ENCODE results near the gene CRMP1. TPM values are rescaled to one million over a fixed set of nuclear protein-coding genes. Genes with fewer than 3 reads are reported as not detected.
A peak's percentile ranks its signal among the peaks of the same experiment; 100 is the strongest.

CRMP1 gene
- total RNA-seq, 4 donors from 2014 or later, result 0.21 to 0.59 (median 0.30) TPM; not detected in 1

DNA sequence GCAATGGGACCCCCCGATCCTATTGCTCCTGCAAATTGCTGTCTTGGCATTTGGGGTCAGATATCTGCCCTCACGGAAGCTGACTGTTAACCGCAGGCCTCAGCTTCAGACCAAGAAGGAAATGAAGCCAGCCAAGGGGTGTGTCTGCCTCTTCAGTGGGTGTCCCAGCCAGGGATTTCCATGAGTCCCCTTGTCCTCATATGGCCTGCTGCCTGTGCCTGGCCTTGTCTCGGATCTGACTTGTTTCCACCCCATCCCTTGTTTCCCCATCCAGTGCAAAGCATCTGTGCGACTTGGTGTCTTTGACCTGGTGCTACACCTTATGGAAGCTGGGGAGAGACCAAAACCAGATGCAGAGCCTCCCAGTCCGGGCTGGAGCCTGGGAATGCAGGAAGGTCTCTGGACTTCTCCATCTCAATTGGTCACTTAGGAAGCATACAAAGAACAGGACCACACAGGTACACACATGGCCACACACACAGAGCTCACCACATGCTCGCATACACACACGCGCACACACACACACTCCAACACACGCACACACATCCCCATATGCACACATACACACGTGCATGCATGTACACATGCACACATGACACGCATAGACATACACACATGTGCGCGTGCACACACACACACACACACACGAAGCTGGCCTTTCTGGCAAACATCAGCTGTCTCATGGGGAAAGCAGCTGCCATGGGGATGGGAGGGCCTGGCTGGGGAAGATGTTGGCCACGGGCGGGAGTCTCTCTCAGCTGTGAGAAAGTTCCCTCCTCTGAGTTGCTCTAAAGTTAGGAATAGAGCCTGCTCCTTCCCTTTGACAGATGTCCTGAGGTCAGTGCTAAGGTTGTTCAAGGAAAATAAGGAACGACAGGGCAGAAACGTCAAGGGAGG, 65.5 kb downstream of the CRMP1 start:
- 60 to 66% methylated on average over 19 of the region's 19 CpGs for WGBS, 2 donors
- H3K4me1 ChIP-seq, result peaks cover 0 to 16% (median 0%) of the 10 kb centered on the region in 4 donors

DNA sequence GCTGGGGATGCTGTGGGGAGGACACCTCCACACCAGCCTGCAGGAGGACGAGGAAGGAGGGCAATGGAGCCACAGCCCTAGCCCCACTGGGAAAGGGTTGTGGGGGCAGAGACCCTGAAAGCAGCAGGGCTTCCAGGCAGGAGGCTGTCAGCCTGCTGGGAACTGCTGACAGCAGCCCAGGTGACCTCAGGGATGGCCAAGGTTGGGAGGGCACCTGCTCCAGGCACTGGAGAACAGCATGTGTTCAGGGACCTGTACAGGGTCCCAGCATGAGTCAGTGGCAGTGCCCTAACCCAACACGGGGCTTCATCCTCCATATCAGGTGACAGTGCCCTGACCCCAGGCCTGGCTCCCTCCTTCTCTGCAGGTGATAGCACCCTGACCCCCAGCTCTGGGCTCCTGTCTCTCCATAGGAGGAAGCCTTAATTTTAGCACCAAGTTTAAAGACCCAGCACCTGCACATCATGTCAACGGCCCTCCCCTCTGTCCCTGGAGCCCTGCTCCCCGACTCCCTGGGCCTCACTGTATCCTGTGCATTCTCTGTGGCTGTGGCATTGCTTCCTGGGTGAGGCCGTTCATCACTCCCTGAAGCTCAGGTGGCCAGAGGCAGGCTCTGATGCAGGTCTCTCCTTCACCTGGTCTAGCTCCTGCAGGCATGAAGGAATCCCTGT, 66.3 kb downstream of the CRMP1 start:
- TF ChIP-seq, protein P1, sequence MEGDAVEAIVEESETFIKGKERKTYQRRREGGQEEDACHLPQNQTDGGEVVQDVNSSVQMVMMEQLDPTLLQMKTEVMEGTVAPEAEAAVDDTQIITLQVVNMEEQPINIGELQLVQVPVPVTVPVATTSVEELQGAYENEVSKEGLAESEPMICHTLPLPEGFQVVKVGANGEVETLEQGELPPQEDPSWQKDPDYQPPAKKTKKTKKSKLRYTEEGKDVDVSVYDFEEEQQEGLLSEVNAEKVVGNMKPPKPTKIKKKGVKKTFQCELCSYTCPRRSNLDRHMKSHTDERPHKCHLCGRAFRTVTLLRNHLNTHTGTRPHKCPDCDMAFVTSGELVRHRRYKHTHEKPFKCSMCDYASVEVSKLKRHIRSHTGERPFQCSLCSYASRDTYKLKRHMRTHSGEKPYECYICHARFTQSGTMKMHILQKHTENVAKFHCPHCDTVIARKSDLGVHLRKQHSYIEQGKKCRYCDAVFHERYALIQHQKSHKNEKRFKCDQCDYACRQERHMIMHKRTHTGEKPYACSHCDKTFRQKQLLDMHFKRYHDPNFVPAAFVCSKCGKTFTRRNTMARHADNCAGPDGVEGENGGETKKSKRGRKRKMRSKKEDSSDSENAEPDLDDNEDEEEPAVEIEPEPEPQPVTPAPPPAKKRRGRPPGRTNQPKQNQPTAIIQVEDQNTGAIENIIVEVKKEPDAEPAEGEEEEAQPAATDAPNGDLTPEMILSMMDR (IDR thresholded peaks at IDR 0.05), result no peak
- TF ChIP-seq POLR2A (IDR thresholded peaks at IDR 0.05), result no peak
- no peak for TF ChIP-seq EP300 (IDR thresholded peaks at IDR 0.05)
- 63 to 85% methylated on average over 5 of the region's 5 CpGs for WGBS, 2 donors
- DNase-seq (ENCODE audit: low spot score in 2 of 2), result no peak

More for the DNA sequence above, 65.5 kb downstream of the CRMP1 start:
- Histone ChIP-seq H3K27ac (no peak overlapping the region), H3K27me3 (no peaks in the 10 kb centered on the region), H3K36me3 (peaks cover 0 to 86% (median 0%) of the 10 kb centered on the region in 3 donors), H3K4me3 (no peak overlapping the region), H3K9me3 (no peaks in the 10 kb centered on the region)
- DNase-seq (ENCODE audit: low spot score in 2 of 2), result no peak
- TF ChIP-seq, protein P1 (IDR thresholded peaks at IDR 0.05), result no peak
- TF ChIP-seq POLR2A (IDR thresholded peaks at IDR 0.05), result no peak
- no peak for TF ChIP-seq EP300 (IDR thresholded peaks at IDR 0.05)

DNA sequence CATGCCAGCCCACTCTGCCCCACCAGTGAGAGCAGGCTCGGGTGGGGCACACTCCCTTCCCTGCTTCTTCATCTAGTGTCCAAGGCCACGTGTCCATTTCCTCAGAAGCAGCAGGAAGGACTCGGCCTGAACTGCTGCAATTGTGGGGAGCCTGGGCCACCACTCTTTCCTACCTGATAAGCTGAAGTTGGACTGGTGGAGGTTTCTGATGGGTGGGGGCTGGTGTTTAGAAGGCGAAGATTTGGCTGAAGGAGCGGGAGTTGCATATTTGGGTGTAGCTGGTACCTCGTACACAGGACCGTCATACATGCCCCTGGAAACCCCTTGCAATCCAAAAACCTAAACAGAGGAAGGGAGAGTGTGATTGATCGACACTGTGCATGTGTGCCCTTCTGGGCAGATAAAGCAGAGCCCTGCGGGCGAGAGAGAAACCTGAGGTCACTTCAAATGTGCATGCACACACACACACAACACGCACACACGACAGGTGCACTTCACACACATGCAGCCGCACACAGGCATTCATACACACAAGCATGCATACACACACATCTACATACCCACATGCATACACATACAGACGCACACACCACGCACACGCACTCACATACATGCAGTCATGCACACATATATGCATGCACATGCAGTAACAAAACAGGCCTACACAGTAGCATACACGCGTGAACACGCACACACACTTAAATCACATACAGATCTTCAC, 67.4 kb downstream of the CRMP1 start:
- Histone ChIP-seq H3K4me1 (peaks cover 0 to 16% (median 0%) of the 10 kb centered on the region in 4 donors), H3K9me3 (no peaks in the 10 kb centered on the region), H3K4me3 (no peak overlapping the region), H3K27ac (no peak overlapping the region), H3K36me3 (peaks cover 0 to 86% (median 0%) of the 10 kb centered on the region in 3 donors), H3K27me3 (no peaks in the 10 kb centered on the region)
- 81 to 94% methylated on average over 19 of the region's 19 CpGs for WGBS, 2 donors
- no peak for TF ChIP-seq EP300 (IDR thresholded peaks at IDR 0.05)
- no peak for TF ChIP-seq POLR2A (IDR thresholded peaks at IDR 0.05)
- TF ChIP-seq, protein P1 (IDR thresholded peaks at IDR 0.05), result no peak
- no peak for DNase-seq (ENCODE audit: low spot score in 2 of 2)

More for the DNA sequence above, 66.3 kb downstream of the CRMP1 start:
- no peak overlapping the region for H3K4me3 ChIP-seq
- peaks cover 0 to 86% (median 0%) of the 10 kb centered on the region in 3 donors for H3K36me3 ChIP-seq
- H3K27ac ChIP-seq, result no peak overlapping the region
- no peaks in the 10 kb centered on the region for H3K9me3 ChIP-seq
- H3K27me3 ChIP-seq, result no peaks in the 10 kb centered on the region
- H3K4me1 ChIP-seq, result peaks cover 0 to 16% (median 0%) of the 10 kb centered on the region in 4 donors

DNA sequence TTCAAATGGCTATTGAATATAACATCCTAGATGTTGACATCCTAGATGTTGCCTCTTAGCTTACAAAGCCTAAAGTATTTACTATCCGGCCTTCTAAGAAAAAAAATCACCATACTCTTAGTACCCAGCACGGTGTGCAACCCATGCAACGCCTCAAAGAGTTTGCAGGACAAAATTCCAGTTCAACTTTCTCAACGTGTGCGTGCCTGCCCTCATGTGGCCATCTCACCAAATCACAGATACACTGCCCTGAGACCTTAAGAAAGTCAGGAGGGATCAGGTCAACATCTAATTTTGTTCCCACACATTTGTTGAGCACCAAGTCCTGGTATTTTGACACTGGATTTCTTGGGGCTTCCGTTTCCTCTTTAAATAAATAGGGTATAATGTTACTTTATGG, 68.3 kb downstream of the CRMP1 start:
- WGBS, 2 donors, result 72 to 73% methylated on average over 6 of the region's 6 CpGs
- peaks cover 0 to 94% (median 0%) of the 10 kb centered on the region in 3 donors for H3K36me3 ChIP-seq
- peaks cover 0 to 16% (median 0%) of the 10 kb centered on the region in 4 donors for H3K4me1 ChIP-seq
- TF ChIP-seq, protein P1 (IDR thresholded peaks at IDR 0.05), result peak in 1 of 5 experiments; percentile 6
- TF ChIP-seq POLR2A (IDR thresholded peaks at IDR 0.05), result no peak
- H3K4me3 ChIP-seq, result no peak overlapping the region
- no peaks in the 10 kb centered on the region for H3K27me3 ChIP-seq
- H3K9me3 ChIP-seq, result no peaks in the 10 kb centered on the region
- DNase-seq (ENCODE audit: low spot score in 2 of 2), result no peak
- no peak overlapping the region for H3K27ac ChIP-seq
